Measurements from ENCODE around the gene UTP15.

The UTP15 gene

DNA sequence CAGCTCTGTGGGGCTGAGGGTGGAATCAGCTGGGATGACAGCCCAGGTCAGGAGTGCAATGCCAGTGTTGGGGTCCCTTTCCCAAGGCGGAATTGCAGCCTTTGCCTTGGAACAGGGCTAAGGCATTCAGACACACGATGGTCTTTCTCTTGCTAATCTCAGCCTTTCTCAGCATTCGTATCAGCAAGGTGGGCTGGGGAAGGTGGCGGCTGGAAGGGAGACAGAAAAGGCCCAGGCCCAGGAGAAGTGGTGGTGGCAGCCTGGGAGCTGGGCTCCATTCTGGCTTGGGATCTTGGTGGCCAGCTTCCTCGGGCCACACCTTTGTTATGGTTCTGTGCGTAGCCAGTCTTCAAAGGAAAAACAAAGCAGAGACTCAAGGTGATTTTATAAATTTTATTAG lies 59.3 kb downstream of the UTP15 start:
- no peak for DNase-seq

DNA sequence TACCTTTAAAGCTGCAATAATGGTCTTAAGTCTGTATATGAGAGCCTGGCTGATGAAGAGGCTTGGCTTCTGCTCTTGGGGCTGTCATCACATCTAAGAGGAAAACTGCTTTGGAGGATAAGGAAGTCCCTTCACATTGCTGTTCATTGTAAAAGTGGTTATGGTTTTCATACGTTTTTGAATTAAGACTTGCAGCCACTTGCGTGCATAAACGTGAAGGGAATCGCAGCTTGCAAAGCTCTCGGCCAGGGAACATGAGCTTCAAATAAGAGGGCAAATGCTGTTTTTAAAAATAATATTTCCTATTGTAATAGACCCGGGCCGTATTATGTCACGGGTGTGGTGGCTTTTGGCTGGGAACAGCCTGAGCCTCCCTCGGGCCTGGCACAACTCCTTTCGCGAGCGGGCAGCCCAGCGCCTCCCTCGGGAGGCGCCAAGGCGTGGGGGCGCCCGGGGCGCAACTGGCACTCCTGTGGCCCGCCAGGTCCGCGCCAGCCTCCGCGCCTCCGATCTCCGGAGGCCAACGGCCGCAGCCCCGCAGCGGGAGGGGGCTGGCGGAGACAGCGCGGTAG lies 59.9 kb downstream of the UTP15 start:
- peak; percentile 50 for DNase-seq

DNA sequence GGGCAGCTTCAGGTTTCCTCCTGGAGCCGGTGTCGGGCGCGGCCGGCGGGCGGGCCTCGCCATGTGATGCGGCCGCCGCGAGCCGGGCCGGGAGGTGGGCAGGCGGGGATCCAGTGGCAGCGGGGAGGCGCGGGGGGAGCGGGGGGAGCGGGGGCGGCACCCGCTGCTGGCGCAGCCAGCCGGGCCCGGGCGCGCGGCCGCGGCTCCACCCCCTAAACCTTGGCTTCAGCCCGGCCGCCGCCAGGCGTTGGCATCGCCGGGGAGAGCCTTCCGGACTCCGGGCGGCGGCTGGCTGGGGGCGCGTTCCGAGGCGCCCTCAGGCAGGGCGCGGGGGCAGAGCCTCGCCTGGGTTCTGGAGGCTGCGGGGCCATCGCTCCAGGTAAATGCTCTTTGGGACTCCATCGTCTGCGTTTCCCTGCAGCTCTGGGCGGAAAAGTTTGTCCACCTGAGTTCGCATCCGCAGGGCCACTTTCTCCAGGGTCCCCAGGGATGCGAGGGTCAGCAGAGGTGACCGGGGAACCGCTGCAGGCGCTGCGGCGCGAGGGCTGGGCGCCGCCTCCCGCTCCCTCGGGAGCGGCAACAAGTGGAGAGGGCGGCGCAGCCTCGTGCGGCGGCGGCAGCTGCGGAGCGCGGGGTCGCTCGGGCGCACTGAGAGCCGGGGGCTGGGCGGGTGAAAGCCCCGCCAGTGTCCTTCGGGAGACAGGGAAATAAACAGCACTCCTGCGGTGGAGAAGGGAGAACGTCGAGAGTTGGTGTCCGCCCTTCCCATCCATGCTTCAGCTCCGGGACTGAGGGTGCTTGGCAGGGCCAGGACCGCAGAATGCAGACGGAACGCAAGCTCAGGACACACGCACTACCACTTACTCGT lies 60.6 kb downstream of the UTP15 start, which contains the start of gene ARHGEF28:
Gene ARHGEF28 (plus strand): TSS at position 253 of the 868 bp plus-strand sequence. CDS start 58,656 bp downstream, outside the sequence.
- peak; percentile 50 for DNase-seq

DNA sequence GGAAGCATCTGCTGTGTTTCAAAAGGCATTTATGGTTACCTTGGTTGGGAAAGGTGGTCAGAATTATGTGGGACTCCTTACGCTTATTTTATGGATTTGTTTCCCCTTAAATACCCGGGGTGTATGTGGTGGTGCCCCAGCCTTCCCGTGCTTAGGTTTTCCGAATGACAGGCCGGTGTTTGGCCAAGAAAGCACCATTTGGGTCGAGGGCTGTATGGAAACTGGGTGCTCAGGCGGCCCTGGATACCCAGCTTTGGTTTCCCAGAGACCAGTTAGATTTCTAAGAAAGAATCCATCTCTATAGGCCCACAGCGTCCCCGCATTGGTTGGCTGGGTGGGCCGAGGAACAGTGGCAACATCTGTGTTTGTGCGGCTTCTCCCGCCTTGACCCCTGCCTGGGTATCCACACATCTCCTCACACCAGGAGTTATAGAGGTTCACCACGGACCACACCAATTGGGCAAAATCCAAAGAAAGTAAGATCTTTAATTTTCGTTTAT lies 61.3 kb downstream of the UTP15 start:
- DNase-seq: no peak

DNA sequence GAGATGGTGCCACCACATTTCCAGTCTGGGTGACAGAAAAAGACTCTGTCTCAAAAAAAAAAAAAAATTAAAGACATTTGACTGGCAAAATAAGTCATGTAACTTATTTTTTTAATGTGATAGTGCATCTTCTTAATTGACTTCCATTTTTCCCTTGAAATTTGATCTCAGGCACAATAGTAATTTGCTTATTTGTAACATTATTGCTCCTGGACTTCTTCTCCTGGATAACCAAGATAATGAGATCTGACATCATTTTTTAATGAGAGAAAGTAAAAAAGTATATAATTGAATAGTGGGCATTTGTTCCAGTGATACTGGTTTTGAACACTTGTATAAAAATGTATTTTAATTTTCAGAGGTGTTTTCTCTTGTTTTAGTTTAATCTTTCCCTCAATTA lies 63.9 kb downstream of the UTP15 start:
- no peak for DNase-seq

DNA sequence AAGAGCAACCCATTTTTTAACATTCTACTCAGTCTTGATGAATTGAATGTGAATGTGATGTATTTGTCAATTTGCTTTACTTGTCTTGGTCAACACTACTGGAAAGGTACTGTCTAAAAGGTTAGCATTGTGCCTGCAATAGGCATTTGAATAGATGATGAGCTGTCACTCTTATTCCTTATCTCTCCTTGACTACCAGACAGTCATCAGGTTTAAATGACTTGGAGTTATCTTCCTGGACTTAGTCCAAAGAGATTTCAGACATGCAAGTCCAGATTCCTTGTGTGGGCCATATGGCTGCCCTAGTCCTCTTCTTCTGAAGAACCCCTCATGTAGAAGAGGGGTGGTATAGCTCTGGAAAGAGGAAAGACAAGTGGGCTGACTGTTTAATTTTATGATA lies 65.2 kb downstream of the UTP15 start:
- no peak for DNase-seq

DNA sequence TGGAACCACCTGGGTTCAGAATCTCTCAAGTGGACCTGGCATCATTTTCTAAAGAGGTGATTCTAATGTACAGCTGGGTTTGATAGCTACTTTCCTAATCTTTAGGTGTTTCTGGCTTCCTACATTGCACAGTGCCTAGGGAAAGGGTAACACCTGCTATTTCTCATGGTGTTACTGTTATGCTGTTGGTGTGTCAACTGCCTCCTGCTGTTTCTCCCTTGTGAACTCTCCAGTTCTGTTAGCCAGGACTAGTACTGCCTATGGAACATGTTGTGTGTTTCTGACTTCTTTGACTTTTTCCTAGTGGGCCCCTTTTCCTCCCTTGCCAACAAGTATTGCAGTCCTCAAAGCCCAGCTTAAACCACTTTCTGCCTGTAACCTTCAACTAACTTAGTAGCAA lies 66.0 kb downstream of the UTP15 start:
- no peak for DNase-seq
